GM20431 (cell line): ENCODE data around the gene LPP.

Source experiments
- in situ Hi-C: fragments of 300-500 bp; cut with MseI, MboI; formaldehyde crosslinking; loops from one replicate; pipeline ENCODE4 v1.15.0; 2020; ENCODE audit warnings: low sequenced_read_pairs; ENCODE audit not compliant: unreplicated experiment

Gene LPP

DNA sequence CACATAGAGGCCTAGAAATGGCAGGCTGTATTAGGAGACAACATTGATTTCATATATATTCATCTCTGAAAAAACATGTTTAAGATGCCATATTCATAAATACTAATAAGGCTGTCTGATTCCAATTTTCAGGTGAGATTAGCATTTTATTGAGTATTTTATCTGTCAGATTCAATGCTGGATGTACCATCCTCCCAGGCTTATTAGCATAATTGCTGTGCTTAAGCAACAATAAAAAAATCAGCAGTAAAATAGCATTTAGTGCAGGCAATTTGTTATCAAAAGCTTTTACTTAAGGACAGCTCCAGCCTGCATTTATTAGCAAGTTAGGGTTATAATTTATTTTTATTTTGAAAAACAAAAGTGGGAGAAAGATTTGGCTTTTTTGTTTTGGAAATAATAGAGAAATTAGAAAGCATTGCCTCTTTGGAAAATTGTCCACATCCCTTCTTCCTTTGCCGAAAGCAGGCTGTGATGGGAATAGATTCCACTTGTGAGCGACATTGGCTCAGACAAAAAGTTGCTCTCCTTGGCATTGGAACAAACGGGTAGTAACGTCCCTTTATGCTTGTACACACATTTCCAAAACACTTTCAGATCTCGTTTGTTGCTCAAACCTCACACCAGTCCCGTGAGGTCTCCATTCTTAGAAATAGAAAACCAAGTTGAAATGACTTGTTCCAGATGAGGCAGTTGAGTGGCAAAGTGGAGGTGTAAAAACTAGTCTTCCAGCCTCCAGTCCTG lies 134.0 kb downstream of the LPP start:
- in situ Hi-C loops = no loop called here

DNA sequence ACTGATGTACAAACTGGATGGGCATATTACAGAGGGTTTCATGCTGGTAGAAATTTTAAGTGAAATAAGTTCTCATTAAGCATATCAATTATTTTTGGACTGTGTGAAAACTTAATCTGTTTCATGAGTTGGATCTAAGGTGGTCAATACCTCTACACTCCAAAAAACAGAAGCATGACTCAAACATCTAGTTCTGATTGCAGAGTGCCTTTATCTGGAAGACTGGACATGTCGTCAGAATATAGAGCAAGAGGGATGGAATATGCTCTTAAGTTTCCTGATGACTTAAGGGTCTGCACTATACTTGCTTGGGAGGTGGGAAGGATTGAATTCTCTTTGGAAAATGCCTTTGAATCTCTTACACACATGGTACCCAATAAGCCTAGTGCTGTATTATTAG lies 138.3 kb downstream of the LPP start:
- in situ Hi-C loops = no loop called here

- in situ Hi-C loops = no loop called here
Observed at GRCh38 chr3:188292827-188293226, 138.9 kb downstream of the LPP start.

- in situ Hi-C loops = no loop called here
Observed at GRCh38 chr3:188294113-188294512, 140.2 kb downstream of the LPP start.

- in situ Hi-C loops = no loop called here
Observed at GRCh38 chr3:188294823-188295487, 141.0 kb downstream of the LPP start.

GRCh38 chr3:188295876-188296275 lies 141.9 kb downstream of the LPP start:
- in situ Hi-C loops = no loop called here

GRCh38 chr3:188296761-188297612 lies 143.0 kb downstream of the LPP start:
- in situ Hi-C loops = no loop called here

DNA sequence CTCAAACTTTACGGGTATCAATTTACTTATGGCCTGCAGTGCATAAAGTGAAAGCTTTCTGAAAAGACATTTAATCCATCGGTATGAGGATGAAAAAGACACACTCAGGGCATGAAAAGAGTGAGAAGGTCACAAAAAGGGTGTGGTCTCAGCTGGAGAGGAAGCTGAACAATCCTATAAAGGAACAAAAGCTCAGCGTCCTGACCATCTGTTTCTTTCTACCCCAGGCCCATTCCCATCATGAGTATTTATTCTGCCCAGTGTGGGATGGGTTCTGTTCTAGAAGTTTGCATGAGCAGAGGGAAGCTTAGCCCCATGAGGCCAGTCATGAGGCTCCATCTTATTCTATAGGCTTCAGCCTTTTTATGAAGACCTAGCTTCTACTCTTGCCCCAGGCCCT lies 144.6 kb downstream of the LPP start:
- in situ Hi-C loops = no loop called here

DNA sequence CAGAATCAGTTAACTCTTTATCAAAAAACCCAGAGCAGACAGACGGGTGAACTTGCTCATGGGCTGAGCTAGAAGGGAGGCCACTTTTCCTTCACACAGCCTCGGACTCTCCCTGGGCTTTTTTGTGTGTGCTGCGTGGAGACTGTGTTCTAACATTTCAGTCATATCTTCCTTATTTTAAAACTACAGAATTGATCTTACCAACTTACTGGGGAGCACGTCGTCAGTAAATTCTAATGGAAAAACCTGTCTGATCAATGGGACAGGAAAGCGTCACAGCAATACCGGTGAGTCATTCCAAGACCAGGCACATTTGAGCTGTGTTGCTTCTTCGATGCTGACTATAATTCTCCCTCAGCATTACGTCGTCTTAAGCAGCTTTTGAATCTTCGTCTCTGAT lies 145.1 kb downstream of the LPP start:
- in situ Hi-C loops = no loop called here

- in situ Hi-C loops = no loop called here
Observed at GRCh38 chr3:188299708-188300107, 145.8 kb downstream of the LPP start.

- in situ Hi-C loops = no loop called here
Observed at GRCh38 chr3:188301147-188301546, 147.2 kb downstream of the LPP start.

- in situ Hi-C loops = no loop called here
Observed at GRCh38 chr3:188303286-188303799, 149.4 kb downstream of the LPP start.

DNA sequence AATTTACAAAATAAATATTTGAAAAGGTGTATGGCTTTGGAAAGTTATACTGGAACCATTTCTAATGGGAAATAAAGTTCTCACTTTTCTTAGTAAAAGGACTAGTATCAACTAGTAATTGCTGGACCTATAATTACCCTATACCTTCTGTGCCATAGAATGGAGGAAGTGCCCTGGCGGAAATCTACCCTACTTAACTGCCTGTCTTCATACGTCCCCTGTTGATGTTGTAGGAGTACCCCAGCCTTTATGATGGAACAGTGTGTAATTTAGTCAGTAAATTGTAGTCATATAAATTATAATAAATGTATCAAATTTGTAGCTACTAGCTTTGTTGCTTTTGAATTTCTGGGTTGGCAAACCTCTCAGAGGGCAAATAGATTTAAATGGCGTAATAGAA lies 149.9 kb downstream of the LPP start:
- in situ Hi-C loops = no loop called here

GRCh38 chr3:188304501-188304900 lies 150.5 kb downstream of the LPP start:
- in situ Hi-C loops = no loop called here

DNA sequence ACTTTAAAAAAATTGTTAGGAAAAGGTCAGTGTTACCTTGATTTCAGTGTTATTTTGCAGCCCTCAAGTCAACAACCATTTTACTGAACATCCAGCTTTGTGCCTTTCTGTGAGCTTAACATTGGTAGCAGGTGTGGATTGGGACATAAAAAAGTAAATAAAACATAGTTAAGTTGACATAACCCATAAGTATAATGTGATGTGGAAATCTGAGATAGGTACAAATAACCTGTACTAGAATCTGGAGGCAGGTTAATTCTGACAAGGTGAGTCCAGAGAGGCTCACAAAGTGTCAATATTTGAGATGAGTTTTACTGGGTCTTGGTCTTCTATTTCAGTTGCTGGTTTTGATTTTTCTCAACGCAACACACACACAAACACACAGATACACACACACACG lies 151.3 kb downstream of the LPP start:
- in situ Hi-C loops = no loop called here

- in situ Hi-C loops = no loop called here
Observed at GRCh38 chr3:188306435-188307005, 152.6 kb downstream of the LPP start.

DNA sequence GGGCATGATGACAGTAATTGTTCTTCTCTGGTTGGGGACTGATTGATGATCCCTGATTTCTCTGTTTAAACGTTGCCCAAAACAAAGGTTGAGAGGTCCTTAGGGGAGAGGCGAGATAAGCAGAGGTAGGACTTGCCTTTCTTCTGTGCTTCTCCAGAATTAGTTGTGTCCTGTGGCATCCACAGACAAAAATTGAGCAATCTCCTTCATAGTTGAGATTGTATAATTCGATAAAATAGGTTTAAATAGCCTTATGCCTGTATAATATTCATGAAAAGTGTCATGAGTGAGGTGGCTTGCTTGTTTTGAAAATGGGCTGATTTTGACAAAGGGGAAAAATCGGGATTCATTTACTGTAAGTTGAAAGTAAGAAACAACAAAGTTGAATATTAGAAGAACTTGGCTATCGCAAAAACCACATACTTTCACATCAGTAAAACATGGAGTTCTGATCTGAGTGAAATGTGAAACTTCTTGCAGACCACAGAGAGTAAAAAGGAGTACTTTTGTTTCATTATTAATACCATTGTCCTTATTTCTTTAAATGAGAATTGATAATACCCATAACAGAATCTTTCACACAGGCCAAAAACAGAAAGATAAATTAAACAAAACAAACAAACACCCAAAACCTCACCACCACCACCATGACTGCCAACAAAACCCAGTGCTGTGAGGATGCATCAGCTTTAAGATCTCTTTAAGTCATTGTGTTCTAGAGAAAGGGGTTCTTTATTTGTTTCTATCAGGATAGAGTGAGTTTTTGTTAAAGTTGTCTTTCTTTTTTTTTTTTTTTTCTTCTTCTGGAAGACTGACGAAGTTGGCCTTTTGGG lies 155.7 kb downstream of the LPP start:
- in situ Hi-C loops = no loop called here

DNA sequence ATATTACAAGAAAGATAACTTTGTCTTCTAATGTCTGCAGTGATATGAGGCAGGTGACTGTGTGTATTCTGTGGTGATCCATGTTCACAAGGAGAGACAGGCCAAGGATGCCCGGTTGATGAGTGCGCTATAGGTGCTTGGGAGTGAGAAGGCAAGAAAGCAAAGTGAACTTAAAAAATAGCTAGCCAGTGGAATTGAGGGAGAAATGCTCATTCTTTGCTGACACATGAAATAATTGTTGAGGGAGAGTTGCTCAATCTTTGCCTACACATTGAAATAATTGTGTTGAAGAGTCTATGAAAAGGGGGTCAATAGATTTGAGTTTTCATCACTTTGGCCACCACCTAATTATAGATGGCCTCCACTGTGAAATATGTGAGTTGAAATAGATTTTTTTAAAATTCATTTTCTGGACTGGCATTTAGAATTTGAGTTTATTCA lies 156.3 kb downstream of the LPP start:
- in situ Hi-C loops = no loop called here

GRCh38 chr3:188315553-188315952 lies 161.6 kb downstream of the LPP start:
- in situ Hi-C loops = no loop called here
